Measurements from ENCODE around the gene LEPROT.

- TF ChIP-seq CTCF (IDR thresholded peaks at IDR 0.05; ENCODE audit: poor library complexity, severe bottlenecking) (no peak), TAF1 (IDR thresholded peaks at IDR 0.05; ENCODE audit: low read depth) (no peak), POLR2AphosphoS5 (IDR thresholded peaks at IDR 0.05) (no peak), RAD21 (conservative IDR thresholded peaks at IDR 0.05) (no peak), EZH2 (IDR thresholded peaks at IDR 0.05; ENCODE audit: borderline replicate concordance, insufficient read depth, low read length, poor library complexity, severe bottlenecking) (no peak), EP300 (conservative IDR thresholded peaks at IDR 0.05; ENCODE audit: poor library complexity, severe bottlenecking) (no peak), REST (IDR thresholded peaks at IDR 0.05; ENCODE audit: borderline replicate concordance) (no peak)
Measured at GRCh38 chr1:65407877-65408276, 12.6 kb upstream of the LEPROT start.

Measured in neural cell (in vitro differentiated cells).